HG02798 (cell line): Measurements from ENCODE around the gene RARB.

ENCODE experiments used
- ATAC-seq: cut with Tn5 transposase; IDR thresholded peaks from one replicate; pipeline ENCODE4 v1.9.1; 2021; ENCODE audit warnings: mild to moderate bottlenecking; ENCODE audit not compliant: unreplicated experiment, poor library complexity

Gene RARB

DNA sequence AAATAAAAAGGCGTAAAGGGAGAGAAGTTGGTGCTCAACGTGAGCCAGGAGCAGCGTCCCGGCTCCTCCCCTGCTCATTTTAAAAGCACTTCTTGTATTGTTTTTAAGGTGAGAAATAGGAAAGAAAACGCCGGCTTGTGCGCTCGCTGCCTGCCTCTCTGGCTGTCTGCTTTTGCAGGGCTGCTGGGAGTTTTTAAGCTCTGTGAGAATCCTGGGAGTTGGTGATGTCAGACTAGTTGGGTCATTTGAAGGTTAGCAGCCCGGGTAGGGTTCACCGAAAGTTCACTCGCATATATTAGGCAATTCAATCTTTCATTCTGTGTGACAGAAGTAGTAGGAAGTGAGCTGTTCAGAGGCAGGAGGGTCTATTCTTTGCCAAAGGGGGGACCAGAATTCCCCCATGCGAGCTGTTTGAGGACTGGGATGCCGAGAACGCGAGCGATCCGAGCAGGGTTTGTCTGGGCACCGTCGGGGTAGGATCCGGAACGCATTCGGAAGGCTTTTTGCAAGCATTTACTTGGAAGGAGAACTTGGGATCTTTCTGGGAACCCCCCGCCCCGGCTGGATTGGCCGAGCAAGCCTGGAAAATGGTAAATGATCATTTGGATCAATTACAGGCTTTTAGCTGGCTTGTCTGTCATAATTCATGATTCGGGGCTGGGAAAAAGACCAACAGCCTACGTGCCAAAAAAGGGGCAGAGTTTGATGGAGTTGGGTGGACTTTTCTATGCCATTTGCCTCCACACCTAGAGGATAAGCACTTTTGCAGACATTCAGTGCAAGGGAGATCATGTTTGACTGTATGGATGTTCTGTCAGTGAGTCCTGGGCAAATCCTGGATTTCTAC is at the start of gene RARB:
RARB (plus strand) TSS at position 322 of the 847 bp plus-strand sequence; CDS start at position 791, 469 bp downstream.
- ATAC-seq, result peak; percentile 47

DNA sequence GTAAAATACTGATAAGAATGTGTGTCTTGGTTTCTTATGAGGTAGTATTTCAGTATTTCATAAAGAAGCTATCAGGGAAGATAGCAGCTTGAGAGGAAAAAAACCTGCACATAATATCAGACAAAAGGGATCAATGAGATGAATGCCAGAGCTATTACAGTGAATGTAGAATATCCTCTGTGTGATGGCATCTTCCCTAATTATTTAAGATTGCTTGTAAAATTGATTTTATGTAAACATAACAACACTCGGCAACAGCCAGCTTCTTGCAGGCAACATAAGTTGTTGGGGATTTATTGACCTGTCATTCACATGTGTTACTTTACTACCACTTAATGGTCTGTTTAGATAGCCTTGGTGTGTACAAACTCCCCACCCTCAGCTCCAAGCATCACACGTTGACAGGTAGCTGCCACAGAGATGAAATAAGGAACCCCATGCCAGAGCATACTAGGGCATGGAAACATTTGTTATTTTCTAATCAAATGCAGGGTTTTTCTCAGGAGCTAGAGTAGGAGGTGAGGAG is 49.2 kb upstream of the RARB start:
- ATAC-seq, result no peak

DNA sequence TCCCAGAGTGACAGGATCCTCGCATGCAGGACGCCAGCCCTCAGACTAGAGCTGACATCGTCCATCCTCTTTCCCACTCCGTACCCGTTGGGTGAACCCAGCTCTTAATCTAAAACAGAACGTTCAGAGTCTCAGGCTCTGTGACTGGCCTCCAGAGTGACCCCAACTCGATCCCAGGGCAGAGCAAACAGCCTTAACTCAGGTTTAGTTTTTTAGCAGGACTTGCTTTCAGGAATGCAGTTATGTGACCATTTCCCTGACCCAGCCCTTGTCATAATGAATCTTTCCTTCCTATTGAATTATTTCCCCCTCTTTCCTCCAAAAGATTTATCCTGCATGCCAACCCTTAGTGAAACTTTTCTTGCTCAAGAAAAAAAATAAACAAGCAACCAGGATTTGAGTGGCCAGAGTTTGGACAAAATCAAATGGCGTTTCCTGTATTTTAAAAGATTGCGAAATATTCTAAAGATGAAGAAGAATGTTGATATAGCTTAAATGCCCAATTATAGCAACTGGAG is 47.8 kb upstream of the RARB start:
- no peak for ATAC-seq

DNA sequence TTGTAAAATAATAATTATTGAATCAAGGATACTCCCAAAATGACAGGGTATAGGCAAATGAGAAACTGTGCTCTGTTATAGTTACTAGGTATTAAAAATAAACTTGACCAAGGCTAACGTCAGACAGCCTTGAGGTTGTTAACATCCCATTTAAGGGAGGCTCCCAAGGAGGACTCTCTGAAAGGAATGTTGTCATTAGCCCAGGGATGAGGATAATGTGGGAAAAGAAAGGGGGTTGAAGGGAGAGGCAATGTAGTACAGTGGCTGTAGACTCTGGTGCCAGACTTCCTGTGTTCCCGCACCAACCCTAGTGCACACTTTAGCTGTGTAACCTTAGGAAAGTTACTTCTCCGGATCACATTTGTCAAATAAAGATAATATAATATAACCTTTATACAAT is 47.0 kb upstream of the RARB start:
- ATAC-seq, result no peak

DNA sequence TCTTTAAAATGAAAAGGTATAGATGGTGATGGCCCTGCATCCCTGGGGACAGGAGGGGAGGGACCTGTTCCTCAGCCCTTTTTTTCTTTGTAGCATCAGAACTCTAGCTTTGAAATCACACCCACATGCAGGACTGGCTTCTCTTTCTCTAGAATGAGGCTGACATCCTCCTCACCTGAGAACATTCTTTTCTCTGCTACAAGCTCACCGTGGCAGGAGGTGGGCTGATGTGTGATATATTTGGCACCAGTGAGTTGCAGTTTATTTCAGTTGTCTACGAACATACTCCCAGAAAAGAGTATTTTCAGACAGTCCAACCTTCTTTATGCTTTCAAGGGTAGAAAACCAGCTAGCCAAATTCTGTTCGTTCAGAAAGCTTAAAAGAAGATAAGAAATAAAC is 43.6 kb upstream of the RARB start:
- no peak for ATAC-seq

- no peak for ATAC-seq
Measured at GRCh38 chr3:25385807-25386460, 42.1 kb upstream of the RARB start.

DNA sequence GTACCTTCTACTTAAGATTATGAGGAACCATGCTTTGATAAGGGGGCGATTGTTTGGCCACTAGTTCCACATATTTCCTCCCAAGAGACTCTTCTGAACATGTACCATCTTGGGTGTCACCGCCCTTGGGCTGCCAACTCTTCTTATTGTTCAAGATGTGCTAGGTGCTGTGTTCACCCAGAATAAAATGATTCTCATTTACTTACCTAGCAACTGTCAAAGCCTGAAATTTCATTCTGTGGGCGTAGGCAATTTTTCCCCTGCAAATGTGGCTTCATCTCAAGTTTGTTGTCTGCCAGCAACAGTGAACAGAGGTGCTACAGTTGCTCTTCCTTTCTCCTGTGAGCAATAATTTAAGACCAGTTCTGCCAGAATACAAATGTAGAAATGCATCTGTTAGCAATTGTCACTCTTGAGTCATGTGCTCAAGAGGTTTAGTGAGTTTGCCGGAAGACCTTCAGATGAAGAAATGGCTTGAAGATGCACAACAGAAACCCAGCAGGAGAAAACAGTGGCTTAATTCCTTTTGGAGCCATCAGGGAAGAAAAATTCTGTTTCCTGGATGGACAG is 41.3 kb upstream of the RARB start:
- ATAC-seq, result no peak

DNA sequence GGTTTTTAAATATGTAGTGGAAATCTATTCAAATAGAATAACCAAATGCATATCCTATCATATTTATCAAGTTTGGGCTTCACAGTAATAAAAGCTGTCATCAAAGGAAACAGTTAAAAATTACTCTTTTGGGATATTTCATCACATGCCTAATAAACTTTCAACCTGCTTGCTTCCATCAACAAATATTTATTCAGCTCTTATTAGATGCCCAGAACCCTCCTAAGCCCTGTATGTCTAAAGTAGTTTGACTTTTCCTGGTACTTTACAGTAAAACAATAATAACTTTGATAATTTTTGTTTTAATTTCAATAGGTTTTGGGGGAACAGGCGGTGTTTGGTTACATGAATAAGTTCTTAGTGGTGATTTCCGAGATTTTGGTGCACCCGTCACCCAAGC is 37.5 kb upstream of the RARB start:
- no peak for ATAC-seq

- no peak for ATAC-seq
Measured at GRCh38 chr3:25396251-25396650, 31.8 kb upstream of the RARB start.

DNA sequence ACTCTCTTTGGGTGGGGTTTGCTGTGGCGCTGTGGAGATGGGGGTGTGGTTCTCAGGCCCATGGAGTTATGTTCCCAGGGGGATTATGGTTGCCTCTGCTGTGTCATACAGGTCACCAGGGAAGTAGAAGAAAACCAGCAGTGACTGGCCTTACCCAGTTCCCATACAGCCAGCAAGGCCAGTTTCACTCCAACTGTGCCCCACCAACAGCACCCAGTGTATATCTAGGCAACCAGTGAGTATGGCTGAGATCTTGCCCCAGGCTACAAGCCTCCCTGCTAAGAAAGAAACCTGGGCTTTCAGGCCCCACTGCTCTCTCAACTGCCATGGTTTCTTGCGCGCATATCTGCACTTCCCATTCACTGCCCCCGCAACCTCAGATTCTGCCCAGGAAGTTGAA is 31.4 kb upstream of the RARB start:
- ATAC-seq, result no peak

DNA sequence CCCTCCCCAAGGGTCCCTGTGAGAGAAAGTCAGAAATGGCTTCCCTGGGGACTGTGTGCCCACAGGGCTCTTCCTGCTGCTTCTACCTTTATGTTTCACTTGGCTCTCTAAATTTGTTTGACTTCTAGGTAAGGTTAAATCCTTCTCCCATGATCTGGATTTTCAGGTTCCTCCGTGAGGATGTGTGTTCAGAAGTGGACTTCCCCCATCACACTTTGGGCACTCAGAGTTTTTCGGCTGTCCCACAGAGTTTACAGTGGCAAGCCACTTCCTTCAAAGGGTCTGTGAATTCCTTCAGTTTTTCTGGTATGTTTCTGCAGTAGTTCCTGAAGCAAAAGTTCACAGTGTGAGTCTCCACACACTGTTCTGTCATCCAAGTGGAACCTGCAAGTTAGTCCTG is 30.9 kb upstream of the RARB start:
- no peak for ATAC-seq

DNA sequence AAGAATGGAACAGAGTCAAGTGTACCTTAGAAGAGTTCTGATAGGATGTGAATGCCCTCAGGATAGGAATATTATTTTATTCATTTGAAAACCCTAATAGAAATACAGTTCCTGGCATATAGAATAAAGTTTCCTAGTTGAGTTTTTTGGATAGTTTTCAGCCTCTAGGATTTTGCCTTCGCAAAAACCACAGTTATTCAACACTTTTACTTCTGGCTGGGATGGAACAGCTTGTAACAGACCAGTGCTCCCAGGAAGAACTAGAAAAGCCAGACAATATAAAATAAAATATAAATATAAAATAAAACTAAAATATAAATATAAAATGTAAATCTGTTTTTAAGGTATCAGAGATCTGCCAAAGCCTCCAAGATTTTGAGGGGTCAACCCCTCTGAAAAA is 27.5 kb upstream of the RARB start:
- no peak for ATAC-seq

DNA sequence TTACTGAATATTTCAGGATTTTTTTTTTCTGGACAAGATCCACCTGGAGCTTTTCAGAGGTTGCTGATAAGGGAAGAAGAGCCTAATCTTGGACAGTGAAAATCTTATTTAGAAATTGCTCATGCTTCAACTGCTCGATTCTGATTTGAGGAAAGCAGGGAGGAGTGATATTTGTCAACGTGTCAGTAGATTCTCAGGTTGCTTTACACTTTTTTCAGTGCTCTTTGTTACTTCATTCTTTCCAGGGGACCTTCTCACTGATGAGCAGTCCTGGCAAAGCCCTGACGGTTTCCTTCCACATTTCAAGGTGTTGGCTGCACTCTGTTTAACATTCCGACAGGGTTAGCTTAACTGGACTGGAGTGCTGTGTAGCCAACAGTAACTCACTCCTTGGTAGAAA is 24.1 kb upstream of the RARB start:
- no peak for ATAC-seq

DNA sequence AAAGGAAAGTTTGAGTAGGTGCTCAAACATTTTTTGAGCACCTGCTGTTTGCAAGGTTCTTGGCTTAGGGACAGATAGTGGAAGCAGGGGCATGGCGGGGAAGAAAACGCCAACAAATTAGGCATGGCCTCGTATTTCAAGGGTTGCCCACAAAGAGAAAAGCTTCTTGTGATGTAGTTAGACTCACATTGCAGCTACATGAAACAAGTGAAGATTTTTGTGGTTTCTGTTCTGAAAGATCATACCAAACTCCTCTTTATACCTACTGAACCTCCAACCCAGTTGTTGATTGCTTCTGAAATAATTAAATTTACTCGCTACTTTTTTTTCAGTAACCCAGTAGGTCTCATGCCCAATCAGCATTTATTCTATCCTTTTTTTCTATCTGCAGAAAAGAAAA is 23.5 kb upstream of the RARB start:
- no peak for ATAC-seq

DNA sequence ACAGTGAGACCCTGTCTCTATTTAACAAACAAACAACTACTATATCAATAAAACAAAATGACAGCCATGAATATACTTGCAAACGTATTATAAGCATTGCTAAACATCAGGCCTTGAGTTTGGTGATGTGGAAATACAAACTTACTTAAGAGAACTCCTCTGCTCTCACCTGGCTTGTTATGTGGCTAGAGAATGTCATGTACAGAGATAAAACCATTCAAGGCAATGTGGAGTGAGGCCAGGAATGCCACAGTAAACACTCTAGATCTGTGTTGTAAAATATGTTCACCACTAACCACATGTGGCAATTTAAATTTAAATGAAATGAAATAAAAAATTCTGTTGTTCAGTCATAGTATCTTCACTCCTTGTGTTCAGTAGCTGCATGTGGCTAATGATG is 22.7 kb upstream of the RARB start:
- ATAC-seq, result no peak

DNA sequence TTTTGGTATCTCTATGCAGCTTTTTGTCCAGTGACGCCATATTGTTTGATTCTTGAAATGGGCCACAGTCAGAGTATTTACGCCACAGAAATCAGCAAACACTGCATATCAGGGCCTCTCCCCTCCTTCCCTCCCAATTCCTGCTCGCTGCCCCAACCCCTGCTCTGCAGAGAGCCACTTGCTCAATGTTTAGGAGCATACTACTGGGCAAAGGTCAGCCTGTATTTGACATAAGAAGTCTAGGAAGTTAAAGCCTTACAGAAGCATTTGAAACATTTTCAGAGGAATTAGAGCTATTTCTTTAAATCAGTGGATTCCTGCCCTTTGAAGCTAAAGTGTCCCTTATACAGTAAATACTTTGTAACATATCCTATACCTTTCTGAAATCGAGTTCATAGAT is 17.4 kb upstream of the RARB start:
- ATAC-seq, result no peak

GRCh38 chr3:25412269-25412668 is 15.8 kb upstream of the RARB start:
- no peak for ATAC-seq

DNA sequence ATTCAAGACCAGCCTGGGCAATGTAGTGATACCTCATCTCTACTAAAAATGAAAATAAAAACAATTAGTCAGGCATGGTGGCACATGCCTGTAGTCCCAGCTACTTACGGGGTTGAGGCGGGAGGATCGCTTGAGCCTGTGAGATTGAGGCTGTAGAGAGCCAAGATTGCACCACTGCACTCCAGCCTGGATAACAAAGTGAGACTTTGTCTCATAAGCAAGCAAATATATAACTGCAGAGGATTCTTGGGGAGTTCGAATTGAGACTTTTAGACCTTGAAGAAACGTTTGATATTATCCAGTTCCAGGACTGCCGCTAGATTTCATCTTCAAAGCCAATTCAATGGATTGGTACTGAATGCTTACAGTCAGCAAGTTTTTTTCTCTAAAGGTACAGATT is 11.9 kb upstream of the RARB start:
- ATAC-seq, result no peak

DNA sequence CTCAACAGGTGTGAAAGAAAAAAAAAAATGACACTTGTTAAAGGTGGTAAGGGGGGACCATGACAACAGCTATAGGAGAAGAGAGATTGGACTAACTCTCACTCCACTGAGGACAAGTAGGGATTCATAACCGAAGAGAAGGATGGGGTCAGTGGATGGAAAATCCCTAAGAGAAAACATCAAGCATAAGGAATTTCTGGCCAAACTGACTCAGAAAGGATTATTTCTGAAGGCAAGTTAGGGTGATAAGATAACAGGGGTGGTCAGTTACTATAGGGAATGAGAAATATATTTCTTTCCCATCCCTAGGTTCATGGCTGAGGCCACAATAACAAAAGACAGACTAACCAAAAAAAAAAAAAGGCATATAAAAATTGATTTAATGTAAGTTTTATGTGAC is 9.5 kb upstream of the RARB start:
- no peak for ATAC-seq

DNA sequence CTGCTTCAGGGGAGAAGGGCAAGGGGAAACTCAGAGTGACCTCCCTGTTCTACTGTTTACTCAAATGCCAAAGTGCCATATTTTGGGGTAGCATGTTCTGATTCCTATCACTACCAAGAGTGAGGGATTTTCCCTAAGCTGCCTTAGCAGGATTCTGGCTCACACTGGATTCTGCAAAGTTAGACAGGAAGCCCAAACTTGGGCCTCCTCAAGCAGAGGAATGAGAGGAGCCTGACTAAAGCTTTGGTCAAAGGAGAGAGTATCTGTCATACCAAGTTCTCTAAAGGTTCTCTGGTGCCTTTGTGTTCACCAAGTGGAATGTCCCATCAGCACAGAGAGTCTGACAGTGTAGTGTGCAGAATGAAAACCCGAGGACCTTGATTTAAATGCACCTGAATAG is 8.8 kb upstream of the RARB start:
- ATAC-seq, result no peak

DNA sequence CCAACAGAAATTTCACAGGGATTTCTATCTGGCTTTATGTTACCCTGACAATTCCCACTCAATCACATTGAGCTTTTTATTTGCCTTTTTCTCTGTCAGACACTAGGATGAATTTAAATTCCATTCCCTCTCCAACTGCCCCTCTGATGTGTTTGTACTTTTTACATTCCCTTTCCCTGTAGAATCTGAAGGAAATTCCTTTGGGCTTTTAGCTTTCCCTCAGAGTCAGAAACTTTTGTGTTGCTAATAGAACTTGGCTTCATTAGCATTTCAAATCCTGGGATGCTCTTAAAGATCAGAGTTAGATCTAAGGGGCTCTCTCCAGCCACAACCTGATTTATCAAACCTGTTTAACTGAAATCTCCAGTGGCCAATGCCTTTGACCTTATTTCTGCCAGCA is 7.9 kb upstream of the RARB start:
- no peak for ATAC-seq
